GM21423 (cell line): ENCODE results near the gene PSME3.
"Not testable (repeated sequence)": the region's sequence is repeated elsewhere in the genome, so short reads cannot be mapped to it uniquely, and the experiment has no call there.

Experiments
- ATAC-seq: cut with Tn5 transposase; IDR thresholded peaks from one replicate; pipeline ENCODE4 v1.9.1; 2021; ENCODE audit warnings: mild to moderate bottlenecking, moderate library complexity; ENCODE audit not compliant: unreplicated experiment

The PSME3 gene

DNA sequence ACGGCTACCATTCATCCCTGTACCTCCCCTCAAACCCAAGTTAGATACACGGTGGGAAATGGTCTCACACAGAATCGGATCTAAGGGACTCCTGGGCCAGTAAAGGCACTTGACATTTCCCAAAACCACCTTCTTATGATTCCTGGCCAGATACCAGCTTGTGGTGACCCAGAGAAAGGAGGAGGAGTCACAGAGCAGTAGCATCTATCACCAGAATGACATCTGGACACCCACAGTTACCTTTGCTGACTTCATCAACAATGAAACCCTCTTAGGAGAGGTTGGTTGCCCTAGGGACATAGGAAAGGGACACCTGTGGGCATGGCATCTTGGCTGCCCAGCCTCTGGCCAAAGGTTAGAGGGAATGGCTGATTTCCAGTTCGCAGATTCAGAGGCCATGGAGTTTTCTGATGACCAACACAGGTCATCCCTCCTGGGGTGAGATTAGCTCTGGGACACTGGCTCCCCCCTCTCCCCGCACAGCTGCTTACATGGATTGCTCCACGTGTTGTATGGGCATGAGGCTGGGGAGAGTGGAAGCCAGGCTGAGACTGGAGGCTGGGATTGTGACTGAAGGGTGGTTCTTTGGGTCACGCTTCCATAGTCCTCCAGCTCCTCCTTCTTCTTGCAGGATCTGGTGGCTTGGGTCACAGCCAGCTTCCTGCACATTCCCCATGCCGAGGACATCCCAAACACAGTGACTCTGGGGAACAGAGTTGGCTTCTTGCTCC is 16.4 kb downstream of the PSME3 start:
- no peak for ATAC-seq

DNA sequence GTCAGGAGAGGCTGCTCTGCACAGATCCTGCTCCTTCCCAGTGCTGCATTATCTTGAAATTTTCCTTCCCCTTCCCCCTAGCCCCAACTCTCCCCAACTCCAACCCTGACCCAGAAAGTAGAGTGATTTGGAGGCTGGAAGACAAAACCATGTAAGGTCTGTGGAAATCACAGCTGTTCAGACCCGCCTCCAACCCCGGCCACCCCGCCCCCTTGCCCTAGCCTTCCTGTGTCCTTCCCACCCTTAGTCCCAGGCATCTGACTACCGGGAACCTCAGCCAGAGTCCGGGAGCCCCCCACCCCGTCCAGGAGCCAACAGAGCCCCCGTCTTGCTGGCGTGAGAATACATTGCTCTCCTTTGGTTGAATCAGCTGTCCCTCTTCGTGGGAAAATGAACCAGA is 17.8 kb downstream of the PSME3 start, which contains the start of gene AOC3:
TSS of gene AOC3 (plus strand) at position 246 of the 400 bp plus-strand sequence. CDS start at position 391, 145 bp downstream.
- no peak for ATAC-seq

DNA sequence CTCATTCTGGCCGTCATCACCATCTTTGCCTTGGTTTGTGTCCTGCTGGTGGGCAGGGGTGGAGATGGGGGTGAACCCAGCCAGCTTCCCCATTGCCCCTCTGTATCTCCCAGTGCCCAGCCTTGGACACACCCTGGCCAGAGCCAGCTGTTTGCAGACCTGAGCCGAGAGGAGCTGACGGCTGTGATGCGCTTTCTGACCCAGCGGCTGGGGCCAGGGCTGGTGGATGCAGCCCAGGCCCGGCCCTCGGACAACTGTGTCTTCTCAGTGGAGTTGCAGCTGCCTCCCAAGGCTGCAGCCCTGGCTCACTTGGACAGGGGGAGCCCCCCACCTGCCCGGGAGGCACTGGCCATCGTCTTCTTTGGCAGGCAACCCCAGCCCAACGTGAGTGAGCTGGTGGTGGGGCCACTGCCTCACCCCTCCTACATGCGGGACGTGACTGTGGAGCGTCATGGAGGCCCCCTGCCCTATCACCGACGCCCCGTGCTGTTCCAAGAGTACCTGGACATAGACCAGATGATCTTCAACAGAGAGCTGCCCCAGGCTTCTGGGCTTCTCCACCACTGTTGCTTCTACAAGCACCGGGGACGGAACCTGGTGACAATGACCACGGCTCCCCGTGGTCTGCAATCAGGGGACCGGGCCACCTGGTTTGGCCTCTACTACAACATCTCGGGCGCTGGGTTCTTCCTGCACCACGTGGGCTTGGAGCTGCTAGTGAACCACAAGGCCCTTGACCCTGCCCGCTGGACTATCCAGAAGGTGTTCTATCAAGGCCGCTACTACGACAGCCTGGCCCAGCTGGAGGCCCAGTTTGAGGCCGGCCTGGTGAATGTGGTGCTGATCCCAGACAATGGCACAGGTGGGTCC is 18.4 kb downstream of the PSME3 start:
- ATAC-seq, result not testable (repeated sequence)

DNA sequence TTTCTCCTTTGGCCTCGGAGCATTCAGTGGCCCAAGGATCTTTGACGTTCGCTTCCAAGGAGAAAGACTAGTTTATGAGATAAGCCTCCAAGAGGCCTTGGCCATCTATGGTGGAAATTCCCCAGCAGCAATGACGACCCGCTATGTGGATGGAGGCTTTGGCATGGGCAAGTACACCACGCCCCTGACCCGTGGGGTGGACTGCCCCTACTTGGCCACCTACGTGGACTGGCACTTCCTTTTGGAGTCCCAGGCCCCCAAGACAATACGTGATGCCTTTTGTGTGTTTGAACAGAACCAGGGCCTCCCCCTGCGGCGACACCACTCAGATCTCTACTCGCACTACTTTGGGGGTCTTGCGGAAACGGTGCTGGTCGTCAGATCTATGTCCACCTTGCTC is 19.2 kb downstream of the PSME3 start:
- no peak for ATAC-seq

DNA sequence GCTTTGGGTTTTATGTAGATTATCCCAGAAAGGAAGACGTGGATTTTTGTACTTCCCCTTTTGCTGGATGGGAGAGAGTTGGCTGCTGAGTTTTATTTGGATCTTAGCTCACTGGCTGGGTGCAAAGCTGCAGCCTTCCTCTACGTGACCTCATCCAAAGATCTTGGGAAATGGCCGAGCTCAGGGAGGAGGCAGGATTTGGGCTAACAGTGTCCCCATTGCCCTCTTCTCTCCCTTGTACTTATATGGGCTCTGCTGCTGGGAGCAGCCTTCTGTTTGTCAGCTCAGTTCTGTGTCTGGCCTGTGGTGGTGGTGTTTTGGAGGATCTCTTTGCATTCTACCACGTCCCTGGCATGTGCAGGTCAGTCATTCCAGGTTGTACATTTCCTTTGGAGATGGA is 19.8 kb downstream of the PSME3 start:
- no peak for ATAC-seq

DNA sequence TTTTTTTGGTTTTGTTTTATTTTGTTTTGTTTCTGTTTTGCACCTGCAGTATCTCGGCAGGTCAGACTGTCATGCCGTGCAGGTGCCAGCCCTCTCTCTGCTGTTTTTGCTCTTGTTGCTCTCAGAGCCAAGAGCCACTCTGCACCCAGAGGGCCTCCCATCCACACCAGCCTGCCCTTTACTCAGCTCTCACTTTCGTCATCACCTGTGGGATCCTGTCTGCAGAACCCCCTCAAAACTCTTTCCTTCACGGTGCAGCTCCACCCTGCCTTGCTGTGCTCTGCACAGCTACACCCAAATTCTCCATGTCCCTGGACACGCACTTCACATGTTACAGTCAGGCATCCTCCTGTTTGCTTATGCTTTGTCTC is 20.4 kb downstream of the PSME3 start:
- no peak for ATAC-seq

DNA sequence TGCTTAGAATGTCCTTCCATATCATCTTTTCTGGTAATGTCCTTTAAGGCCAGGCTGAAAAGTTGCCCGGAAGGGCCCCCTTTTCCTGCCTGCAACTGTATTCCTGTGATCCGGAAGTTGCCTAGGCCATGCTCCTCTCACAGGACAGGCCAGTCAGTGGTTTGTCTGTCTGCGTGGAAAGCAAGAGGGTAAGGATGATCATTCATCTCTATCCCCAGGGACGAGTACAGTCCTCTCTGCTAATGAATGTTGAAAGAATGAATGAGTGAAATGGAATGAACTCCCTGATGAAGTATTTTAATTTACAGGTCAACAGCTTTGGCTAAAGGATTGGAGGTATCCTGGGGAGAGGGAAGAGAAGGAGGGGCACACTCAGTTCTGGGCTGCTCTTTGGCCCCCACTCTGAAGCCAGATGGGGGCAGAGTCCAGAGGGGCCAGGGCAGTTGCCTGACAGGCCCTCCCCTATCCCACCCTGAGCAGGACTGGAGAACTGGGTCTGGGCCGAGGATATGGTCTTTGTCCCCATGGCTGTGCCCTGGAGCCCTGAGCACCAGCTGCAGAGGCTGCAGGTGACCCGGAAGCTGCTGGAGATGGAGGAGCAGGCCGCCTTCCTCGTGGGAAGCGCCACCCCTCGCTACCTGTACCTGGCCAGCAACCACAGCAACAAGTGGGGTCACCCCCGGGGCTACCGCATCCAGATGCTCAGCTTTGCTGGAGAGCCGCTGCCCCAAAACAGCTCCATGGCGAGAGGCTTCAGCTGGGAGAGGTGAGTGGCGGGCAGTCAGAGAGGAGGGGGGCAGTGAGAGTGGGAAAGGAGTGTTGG is 21.0 kb downstream of the PSME3 start:
- ATAC-seq, result no peak

DNA sequence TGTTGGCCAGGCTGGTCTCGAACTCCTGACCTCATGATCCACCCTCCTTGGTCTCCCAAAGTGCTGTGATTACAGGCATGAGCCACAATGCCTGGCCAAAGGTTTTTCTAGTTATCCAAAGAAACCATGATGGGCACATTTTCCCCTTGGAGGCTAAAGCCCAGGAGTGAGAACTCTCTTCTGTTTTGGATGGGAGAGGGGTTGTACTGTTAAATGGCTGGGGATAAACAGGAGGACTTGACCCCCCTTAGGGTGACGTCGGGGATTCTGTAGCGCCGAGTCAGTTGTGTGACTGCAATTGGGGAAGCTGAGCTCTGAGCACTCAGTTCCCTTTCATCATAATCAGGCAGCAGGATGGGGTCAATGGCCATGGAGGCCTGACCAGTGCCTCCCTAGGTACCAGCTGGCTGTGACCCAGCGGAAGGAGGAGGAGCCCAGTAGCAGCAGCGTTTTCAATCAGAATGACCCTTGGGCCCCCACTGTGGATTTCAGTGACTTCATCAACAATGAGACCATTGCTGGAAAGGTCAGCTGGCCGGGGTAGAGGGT is 21.9 kb downstream of the PSME3 start:
- no peak for ATAC-seq

DNA sequence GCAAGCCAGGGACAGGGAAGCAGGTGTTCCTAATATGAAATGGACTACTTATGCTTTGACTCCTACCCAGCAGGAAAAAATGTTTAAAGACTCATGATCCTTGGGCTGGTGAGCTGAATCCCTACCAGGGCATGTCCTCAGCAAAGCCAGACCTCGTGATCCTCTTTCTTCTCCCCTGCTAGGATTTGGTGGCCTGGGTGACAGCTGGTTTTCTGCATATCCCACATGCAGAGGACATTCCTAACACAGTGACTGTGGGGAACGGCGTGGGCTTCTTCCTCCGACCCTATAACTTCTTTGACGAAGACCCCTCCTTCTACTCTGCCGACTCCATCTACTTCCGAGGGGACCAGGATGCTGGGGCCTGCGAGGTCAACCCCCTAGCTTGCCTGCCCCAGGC is 22.9 kb downstream of the PSME3 start:
- not testable (repeated sequence) for ATAC-seq

DNA sequence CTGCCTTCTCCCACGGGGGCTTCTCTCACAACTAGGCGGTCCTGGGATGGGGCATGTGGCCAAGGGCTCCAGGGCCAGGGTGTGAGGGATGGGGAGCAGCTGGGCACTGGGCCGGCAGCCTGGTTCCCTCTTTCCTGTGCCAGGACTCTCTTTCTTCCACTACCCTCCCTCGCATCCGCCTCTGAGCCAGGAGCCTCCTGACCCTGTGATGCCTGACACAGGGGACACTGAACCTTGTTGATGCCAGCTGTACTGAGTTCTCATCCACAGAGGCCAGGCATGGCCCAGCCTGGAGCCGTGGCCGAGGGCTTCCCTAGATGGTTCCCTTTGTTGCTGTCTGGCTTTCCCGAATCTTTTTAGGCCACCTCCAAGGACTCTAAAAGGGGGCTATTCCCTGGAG is 23.3 kb downstream of the PSME3 start:
- ATAC-seq, result not testable (repeated sequence)

DNA sequence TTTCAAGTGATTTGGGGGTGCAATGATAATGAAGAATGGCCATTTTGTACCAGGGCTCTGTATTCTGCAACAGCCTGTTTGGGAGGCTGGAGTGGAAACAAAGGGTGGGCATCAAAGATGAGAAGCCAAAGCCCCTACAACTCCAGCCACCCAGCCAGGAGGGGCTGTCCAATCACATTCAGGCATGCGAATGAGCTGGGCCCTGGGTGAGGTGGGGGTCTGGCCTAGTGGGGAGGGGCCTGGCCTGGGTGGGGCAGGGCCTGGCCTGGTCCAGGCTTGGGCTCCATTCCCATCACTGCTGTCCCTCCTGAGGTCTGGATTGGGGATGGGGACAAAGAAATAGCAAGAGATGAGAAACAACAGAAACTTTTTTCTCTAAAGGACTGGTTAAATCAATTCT is 24.2 kb downstream of the PSME3 start:
- ATAC-seq, result no peak

DNA sequence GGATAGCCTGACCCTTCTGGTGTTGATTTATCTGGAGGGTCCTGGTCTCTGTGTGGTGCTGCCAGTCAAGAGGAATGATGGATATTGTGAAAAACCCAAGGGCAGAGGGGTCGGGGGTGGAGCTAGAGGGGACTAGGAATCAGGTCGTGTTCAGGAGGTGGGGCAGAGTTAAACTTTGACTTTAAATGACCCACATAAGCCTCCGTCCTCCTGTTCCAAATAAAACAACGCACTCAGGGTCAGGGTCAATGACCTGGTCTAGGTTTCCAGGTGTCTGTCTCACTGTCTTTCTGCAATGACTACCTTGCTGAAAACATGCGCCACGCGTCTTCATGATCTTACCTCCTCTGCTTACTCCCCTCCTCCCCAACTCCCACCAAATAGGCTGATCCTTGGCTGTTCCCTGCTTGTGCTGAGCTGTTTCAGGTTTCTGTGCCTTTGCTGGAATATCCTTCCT is 32.5 kb downstream of the PSME3 start:
- ATAC-seq, result no peak

DNA sequence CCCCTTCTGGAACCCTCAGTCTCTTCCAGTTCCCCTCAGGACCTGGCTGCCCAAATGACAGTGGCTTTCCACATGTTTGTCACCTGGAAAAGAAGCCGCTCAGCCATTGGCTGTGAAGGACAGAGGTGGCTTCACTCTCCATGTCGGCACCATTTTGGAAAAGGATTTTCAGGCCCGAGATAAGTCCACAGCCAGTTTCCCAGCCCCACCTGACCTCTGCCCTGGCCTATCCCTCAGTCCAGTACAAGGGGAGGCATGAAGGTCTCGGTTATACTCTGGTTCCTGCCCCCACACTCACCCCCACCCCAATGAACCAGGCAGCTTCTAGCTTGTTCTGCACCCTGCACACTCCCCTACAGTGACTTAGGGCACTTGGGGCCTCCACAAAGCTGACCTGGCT is 33.0 kb downstream of the PSME3 start:
- ATAC-seq, result no peak

DNA sequence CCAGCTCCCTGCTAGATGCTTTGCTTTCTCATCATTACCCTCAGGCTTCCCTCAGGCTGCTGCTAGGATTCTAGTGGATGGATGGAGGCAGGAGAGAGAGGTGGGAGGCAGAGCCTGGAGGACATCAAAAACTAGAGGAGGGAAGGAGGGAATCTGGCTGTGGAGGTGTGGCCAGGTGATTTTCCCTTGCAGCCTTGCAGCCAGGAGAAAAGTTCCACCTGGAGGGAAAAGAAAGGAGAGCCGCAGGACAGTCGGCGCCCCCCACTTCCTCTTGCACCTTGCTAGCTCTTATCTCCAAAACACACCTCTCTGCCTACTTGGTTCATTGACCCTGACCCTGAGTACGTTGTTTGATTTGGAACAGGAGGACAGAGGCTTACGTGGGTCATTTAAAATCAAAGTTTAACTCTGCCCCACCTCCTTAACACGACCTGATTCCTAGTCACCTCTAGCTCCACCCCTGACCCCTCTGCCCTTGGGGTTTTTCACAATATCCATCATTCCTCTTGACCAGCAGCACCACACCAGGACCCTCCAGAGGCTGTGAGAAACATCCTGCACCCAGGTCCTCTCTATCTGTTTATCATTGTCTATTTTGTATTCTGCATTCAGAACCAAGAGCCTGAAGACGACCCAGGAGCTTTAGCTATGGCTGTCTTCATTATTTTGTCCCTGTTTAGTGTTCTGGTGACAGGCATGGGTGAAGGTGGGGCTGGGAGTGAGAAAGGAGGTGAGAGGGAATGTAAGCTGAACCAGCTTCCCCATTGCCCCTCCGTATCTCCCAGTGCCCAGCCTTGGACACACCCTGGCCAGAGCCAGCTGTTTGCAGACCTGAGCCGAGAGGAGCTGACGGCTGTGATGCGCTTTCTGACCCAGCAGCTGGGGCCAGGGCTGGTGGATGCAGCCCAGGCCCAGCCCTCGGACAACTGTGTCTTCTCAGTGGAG is 33.7 kb downstream of the PSME3 start:
- no peak for ATAC-seq

DNA sequence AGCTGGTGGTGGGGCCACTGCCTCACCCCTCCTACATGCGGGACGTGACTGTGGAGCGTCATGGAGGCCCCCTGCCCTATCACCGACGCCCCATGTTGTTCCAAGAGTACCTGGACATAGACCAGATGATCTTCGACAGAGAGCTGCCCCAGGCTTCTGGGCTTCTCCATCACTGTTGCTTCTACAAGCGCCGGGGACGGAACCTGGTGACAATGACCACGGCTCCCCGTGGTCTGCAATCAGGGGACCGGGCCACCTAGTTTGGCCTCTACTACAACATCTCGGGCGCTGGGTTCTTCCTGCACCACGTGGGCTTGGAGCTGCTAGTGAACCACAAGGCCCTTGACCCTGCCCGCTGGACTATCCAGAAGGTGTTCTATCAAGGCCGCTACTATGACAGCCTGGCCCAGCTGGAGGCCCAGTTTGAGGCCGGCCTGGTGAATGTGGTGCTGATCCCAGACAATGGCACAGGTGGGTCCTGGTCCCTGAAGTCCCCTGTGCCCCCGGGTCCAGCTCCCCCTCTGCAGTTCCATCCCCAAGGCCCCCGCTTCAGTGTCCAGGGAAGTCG is 34.6 kb downstream of the PSME3 start:
- ATAC-seq, result not testable (repeated sequence)

DNA sequence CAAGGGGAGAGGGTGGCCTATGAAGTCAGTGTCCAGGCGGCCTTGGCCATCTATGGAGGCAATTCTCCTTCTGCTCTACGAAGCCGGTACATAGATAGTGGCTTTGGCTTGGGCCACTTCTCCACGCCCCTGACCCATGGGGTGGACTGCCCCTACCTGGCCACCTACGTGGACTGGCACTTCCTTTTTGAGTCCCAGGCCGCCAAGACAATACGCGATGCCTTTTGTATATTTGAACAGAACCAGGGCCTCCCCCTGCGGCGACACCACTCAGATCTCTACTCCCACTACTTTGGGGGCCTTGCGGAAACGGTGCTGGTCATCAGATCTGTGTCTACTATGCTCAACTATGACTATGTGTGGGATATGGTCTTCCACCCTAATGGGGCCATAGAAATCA is 35.1 kb downstream of the PSME3 start:
- ATAC-seq, result no peak

DNA sequence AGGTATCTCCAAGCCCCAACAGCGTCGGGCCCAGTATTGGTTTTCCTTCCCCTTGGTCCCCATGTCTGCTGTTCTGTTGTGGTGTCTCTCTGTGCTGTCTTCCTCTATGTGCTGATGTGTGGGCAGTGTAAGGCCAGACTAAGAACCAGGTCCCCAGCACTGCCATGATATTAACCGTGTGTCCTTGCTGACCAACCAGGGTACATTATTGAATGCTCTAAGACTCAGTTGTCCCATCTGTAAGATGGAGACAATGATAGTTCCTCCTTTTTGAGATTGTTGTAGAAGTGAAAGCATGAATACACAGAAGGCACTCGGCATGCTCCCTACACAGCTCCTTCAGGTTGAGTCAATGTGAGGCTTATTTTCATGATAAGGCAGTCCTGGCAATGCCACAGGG is 38.5 kb downstream of the PSME3 start:
- ATAC-seq, result no peak

DNA sequence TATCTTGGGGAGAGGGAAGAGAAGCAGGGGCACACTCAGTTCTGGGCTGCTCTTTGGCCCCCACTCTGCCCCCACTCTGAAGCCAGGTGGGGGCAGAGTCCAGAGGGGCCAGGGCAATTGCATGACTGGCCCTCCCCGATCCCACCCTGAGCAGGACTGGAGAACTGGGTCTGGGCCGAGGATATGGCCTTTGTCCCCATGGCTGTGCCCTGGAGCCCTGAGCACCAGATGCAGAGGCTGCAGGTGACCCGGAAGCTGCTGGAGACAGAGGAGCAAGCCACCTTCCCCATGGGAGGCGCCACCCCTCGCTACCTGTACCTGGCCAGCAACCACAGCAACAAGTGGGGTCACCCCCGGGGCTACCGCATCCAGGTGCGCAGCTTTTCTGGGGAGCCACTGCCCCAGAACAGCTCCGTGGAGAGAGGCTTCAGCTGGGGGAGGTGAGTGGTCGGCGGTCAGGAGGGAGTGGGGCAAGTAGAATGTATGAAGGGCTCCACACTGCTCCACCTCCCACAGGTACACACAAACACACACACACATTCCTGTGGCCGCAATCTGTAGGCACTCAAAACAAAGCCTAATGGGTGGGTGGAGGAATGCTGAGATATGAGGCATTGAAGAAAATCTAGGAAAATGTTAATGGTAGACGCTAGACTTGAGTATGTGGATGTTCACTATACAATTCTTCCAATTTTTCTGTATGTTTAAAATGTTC is 39.2 kb downstream of the PSME3 start:
- ATAC-seq, result no peak

DNA sequence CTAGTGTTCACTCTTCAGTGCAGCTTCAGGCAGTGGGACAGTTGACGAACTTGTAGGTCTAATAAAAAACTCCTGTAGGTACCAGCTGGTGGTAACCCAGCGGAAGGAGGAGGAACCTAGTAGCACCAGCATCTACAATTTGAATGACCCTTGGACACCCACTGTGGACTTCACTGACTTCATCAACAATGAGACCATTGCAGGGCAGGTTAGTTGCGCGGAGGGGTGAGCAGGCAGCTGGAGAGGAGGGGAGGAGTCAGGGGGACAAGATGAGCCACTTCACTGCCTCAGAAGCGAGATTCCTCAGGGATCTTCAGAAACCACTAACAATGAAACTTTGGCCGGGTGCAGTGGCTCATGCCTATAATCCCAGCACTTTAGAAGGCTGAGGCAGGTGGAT is 40.1 kb downstream of the PSME3 start:
- ATAC-seq, result no peak
